Endothelial cell of umbilical vein (primary cell): ENCODE data around the gene CENPA. TPM values are rescaled to one million over a fixed set of nuclear protein-coding genes. Genes with fewer than 3 reads are reported as not detected.

ENCODE experiments used
- BruUV-seq: library from RNA; stranded (reverse); fragments of 400-500 nt; replicated peaks from 2 replicates; lab custom pipeline; 2021; lab: Mats Ljungman, UMichigan
- CTCF ChIA-PET: fragments of 300-600, 350-600 bp; sonication (Branson Sonifier 250); formaldehyde crosslinking; loops from one replicate; lab custom pipeline; 2021; ENCODE audit warnings: antibody characterized with exemption, inconsistent platforms; lab: Charles Lee
- POLR2A ChIA-PET: fragments of 300-600, 350-600 bp; sonication (Branson Sonifier 250); formaldehyde crosslinking; loops from one replicate; lab custom pipeline; 2021; ENCODE audit warnings: antibody characterized with exemption, inconsistent platforms; lab: Charles Lee
- DNase-seq: peaks from one replicate; pipeline ENCODE4 v3.0.0-alpha.2; 2011; ENCODE audit warnings: low read depth, low spot score
- FAIRE-seq: peaks from 2 replicates; lab custom pipeline; 2011; peaks lifted over from hg19 to GRCh38; lab: Jason Lieb, UNC
- H2AFZ ChIP-seq: 2 replicates; pipeline ENCODE4 v1.6.0; 2012; ENCODE audit warnings: low read depth, low read length, control low read depth, inconsistent platforms
- H3K27ac ChIP-seq: 2 replicates; pipeline ENCODE4 v1.5.1; 2011; ENCODE audit warnings: low read depth, mild to moderate bottlenecking, control low read depth, low read length, moderate library complexity; ENCODE audit not compliant: insufficient read depth
- H3K27me3 ChIP-seq, 2 experiments: 2 replicates each; pipeline versions ENCODE4 v1.6.0 to v1.6.1; 2011; ENCODE audit warnings: low read length in 2 of 2, mixed read lengths in 1 of 2; ENCODE audit not compliant: control insufficient read depth in 2 of 2, insufficient read depth in 2 of 2
- H3K36me3 ChIP-seq, 2 experiments: 2 replicates in 1 of 2; 3 replicates in 1 of 2; pipeline ENCODE4 v1.5.1; 2011; ENCODE audit warnings: low read length in 2 of 2, mild to moderate bottlenecking in 1 of 2, moderate library complexity in 1 of 2; ENCODE audit not compliant: control insufficient read depth in 2 of 2, insufficient read depth in 2 of 2; ENCODE audit errors: extremely low read depth in 1 of 2
- H3K4me1 ChIP-seq: 3 replicates; pipeline ENCODE4 v1.5.1; 2011; ENCODE audit warnings: mild to moderate bottlenecking, low read length; ENCODE audit not compliant: control insufficient read depth, insufficient read depth; ENCODE audit errors: extremely low read depth
- H3K4me2 ChIP-seq: 2 replicates; pipeline ENCODE4 v1.6.1; 2011; ENCODE audit warnings: low read length, control low read depth, mixed read lengths; ENCODE audit not compliant: insufficient read depth
- H3K4me3 ChIP-seq, 3 experiments: fragments of 200-600 bp in 1 of 3; sonication (generic), shearing (Covaris generic) in 1 of 3; replicated peaks in 1 of 3; 2 replicates each; pipeline ENCODE4 v1.5.1; 2011 to 2016; ENCODE audit warnings: control low read depth in 3 of 3, low read length in 3 of 3, mild to moderate bottlenecking in 2 of 3, inconsistent platforms in 1 of 3, low read depth in 1 of 3, moderate library complexity in 1 of 3; ENCODE audit not compliant: insufficient read depth in 1 of 3
- H3K79me2 ChIP-seq: 2 replicates; pipeline ENCODE4 v1.6.0; 2012; ENCODE audit warnings: low read length, inconsistent platforms; ENCODE audit not compliant: control insufficient read depth, insufficient read depth
- H3K9ac ChIP-seq: replicated peaks from 2 replicates; pipeline ENCODE3; 2011; ENCODE audit warnings: low read length, control low read depth; ENCODE audit not compliant: insufficient read depth; ENCODE audit errors: extremely low read depth
- H3K9me1 ChIP-seq: replicated peaks from 3 replicates; pipeline ENCODE4 v1.6.0; 2011; ENCODE audit warnings: mild to moderate bottlenecking, low read length; ENCODE audit not compliant: control insufficient read depth, insufficient read depth; ENCODE audit errors: extremely low read depth
- H3K9me3 ChIP-seq: replicated peaks from 2 replicates; pipeline ENCODE4 v1.5.1; 2012; ENCODE audit warnings: low read length, inconsistent platforms; ENCODE audit not compliant: control insufficient read depth, insufficient read depth
- H4K20me1 ChIP-seq: replicated peaks from 2 replicates; pipeline ENCODE3; 2011; ENCODE audit warnings: mild to moderate bottlenecking, low read length; ENCODE audit not compliant: control insufficient read depth, insufficient read depth; ENCODE audit errors: extremely low read depth
- CTCF ChIP-seq, 2 donors: IDR thresholded peaks; 1 replicate in 1 of 2; 2 replicates in 1 of 2; pipeline ENCODE4 v1.5.1; 2011; ENCODE audit warnings: low read length in 2 of 2, mild to moderate bottlenecking in 2 of 2, moderate library complexity in 2 of 2, control low read depth in 1 of 2, inconsistent platforms in 1 of 2, low read depth in 1 of 2; ENCODE audit not compliant: insufficient read depth in 1 of 2; ENCODE audit errors: extremely low read depth in 1 of 2
- EZH2 ChIP-seq: IDR thresholded peaks from 2 replicates; pipeline ENCODE4 v1.6.1; 2012; ENCODE audit warnings: borderline replicate concordance, low read depth, mild to moderate bottlenecking, moderate library complexity, low read length, inconsistent platforms; ENCODE audit not compliant: severe bottlenecking
- FOS ChIP-seq: IDR thresholded peaks from 2 replicates; pipeline ENCODE4 v1.6.1; 2011; ENCODE audit warnings: mild to moderate bottlenecking, low read length, moderate library complexity, borderline replicate concordance; ENCODE audit not compliant: insufficient read depth
- GATA2 ChIP-seq: IDR thresholded peaks from 2 replicates; pipeline ENCODE4 v1.7.0; 2011; ENCODE audit warnings: low read depth, mild to moderate bottlenecking, moderate library complexity, mixed read lengths, low read length; ENCODE audit not compliant: insufficient read length, insufficient read depth
- JUN ChIP-seq: IDR thresholded peaks from 2 replicates; pipeline ENCODE4 v1.6.1; 2011; ENCODE audit warnings: borderline replicate concordance, low read depth; ENCODE audit not compliant: insufficient read length, insufficient read depth
- MAX ChIP-seq: IDR thresholded peaks from 2 replicates; pipeline ENCODE4 v1.6.1; 2011; ENCODE audit not compliant: insufficient read depth, insufficient read length
- MYC ChIP-seq: IDR thresholded peaks from one replicate; pipeline ENCODE4 v1.6.1; 2011; ENCODE audit warnings: mild to moderate bottlenecking, low read depth, low read length
- POLR2A ChIP-seq: IDR thresholded peaks from 2 replicates; pipeline ENCODE4 v1.6.1; 2012; ENCODE audit warnings: low read depth, mild to moderate bottlenecking, control low read depth, low read length
- POLR2AphosphoS5 ChIP-seq: IDR thresholded peaks from 2 replicates; pipeline ENCODE4 v1.6.1; 2012; ENCODE audit warnings: low read depth, mild to moderate bottlenecking, control low read depth, low read length, moderate library complexity; ENCODE audit not compliant: insufficient read depth
- dilution Hi-C: fragments of 300-500 bp; cut with MboI; formaldehyde crosslinking; loops from one replicate; pipeline ENCODE4 v1.15.0; 2019; ENCODE audit warnings: low sequenced_read_pairs; ENCODE audit not compliant: extremely low pct_ligation_motif_present
- intact Hi-C: fragments of 100-400 bp; cut with micrococcal nuclease; formaldehyde crosslinking; loops from one replicate; pipeline ENCODE4 v1.10.0; 2022
- polyA plus RNA-seq, 4 experiments: library from polyadenylated mRNA; depleted of rRNA in 3 of 4; stranded (reverse) in 3 of 4; unstranded in 1 of 4; fragments of >200 nt; gene quantifications; 2 replicates each; pipeline versions ENCODE4 v1.2.1 to v1.2.3, GENCODE V29; 2011 to 2012; ENCODE audit warnings: missing spikeins in 1 of 4
- total RNA-seq: library from RNA; stranded (reverse); gene quantifications from 2 replicates; pipeline ENCODE4 v1.2.3, GENCODE V29; 2021

CENPA gene
- total and polyA plus RNA-seq, 2 donors (not counting 3 experiments of a cell fraction or from before 2014, with no cell fraction given), result 22.0 to 33.1 TPM

DNA sequence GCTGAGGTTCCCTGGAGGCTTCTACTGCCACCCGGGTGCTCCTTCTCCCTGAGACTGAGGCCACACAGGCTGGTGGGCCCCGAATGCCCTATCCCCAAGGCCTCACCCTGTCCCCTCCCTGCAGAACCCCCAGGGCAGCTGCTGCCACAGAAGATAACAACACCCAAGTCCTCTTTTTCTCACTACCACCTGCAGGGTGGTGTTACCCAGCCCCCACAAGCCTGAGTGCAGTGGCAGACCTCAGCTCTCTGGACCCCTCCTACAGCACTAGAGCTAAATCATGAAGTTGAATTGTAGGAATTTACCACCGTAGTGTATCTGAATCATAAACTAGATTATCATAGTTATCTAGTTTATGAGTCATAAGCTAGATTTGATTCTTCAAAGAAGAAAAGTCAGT, 7.3 kb upstream of the CENPA start:
- H3K9me3 ChIP-seq, result no peaks in the 10 kb centered on the region
- H3K9ac ChIP-seq, result no peak overlapping the region
- intact Hi-C loops (no loop called here), dilution Hi-C loops (no loop called here)
- no peak overlapping the region for H3K4me2 ChIP-seq
- no peak for FAIRE-seq
- DNase-seq, result no peak
- H3K36me3 ChIP-seq, result peaks cover 7 to 31% of the 10 kb centered on the region in 2 experiments
- ChIA-PET POLR2A (no interaction called here), CTCF (interaction anchor here (1.1 kb wide), 1 partner anchor 9 kb away, joined by 3 read pairs; no protein-coding TSS in a partner anchor)
- no peaks in the 10 kb centered on the region for H3K4me1 ChIP-seq
- TF ChIP-seq JUN, result no peak
- TF ChIP-seq POLR2AphosphoS5, result no peak
- TF ChIP-seq FOS, result no peak
- no peak for TF ChIP-seq GATA2
- TF ChIP-seq MAX, result no peak
- no peak for TF ChIP-seq EZH2
- no peak for TF ChIP-seq CTCF (IDR thresholded peaks at IDR 0.05; ENCODE audit: extremely low read depth in 1 of 2, insufficient read depth in 1 of 2, low read depth in 1 of 2, low read length in 2 of 2)
- no peak for TF ChIP-seq MYC
- TF ChIP-seq POLR2A, result no peak
- no peaks in the 10 kb centered on the region for H3K79me2 ChIP-seq
- BruUV-seq, result no TSS peak
- no peaks in the 10 kb centered on the region for H3K9me1 ChIP-seq
- H3K4me3 ChIP-seq, result no peak overlapping the region
- H3K27me3 ChIP-seq, result no peaks in the 10 kb centered on the region
- H4K20me1 ChIP-seq, result no peaks in the 10 kb centered on the region
- no peak overlapping the region for H3K27ac ChIP-seq
- H2AFZ ChIP-seq, result no peak overlapping the region
